Peyer's patch (tissue), 4 donors: ENCODE measurements around the gene EPHA7.

Experiments used
- CTCF ChIP-seq, 6 experiments: fragments of 450-650 bp in 4 of 6; fragments of 200-600 bp in 2 of 6; sonication (generic) in 1 of 6; IDR thresholded peaks; one replicate each; pipeline ENCODE4 v1.5.1; 2017 to 2019; ENCODE audit warnings: antibody characterized with exemption in 6 of 6, mild to moderate bottlenecking in 3 of 6, moderate library complexity in 1 of 6
- POLR2A ChIP-seq, 2 donors: fragments of 450-650 bp; IDR thresholded peaks; one replicate each; pipeline ENCODE4 v1.5.1; 2017; ENCODE audit warnings: antibody characterized with exemption in 2 of 2, mild to moderate bottlenecking in 2 of 2, moderate library complexity in 2 of 2

- no peak for TF ChIP-seq CTCF (IDR thresholded peaks at IDR 0.05)
- TF ChIP-seq POLR2A (IDR thresholded peaks at IDR 0.05): no peak
Measured at GRCh38 chr6:93351222-93351621, 68.1 kb downstream of the EPHA7 start.
